ENCODE data around the gene SH2D2A. TPM values are rescaled to one million over a fixed set of nuclear protein-coding genes. Genes with fewer than 3 reads are reported as not detected.
A peak's percentile ranks its signal among the peaks of the same experiment; 100 is the strongest.

The SH2D2A gene
- total and polyA plus RNA-seq, 2 donors (not counting 3 experiments of a cell fraction or from before 2014, with no cell fraction given), result 0.92 to 1.1 TPM

DNA sequence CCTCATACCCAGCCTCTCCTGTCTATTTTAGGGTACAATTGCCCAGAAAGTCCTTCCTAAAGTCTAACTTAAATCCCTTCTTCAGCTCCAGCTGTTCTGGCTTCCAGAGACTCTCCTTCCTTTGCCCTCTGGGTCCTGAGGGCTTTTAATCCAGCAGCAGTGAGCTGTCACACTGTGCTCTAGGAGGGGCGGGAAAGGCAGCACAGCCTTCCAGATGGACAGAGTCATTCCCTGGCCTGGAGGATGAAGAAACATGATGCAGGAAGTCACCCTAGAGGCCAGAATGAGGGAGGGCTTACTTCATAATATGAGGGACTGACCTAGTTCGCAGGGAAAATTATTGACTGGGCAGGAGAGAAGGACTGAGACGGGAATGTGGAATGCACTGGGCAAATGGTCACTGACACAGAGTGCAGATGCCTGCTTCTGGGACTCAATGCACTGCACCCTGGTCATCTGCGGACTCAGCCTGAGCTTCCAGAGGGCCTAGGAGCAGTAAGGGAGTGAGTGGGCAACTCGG lies 1.3 kb downstream of the SH2D2A start:
- no TSS peak for BruUV-seq (replicated peaks)
- Histone ChIP-seq H3K9me1 (replicated peaks; ENCODE audit: control insufficient read depth, extremely low read depth, insufficient read depth, low read length) (no peaks in the 10 kb centered on the region), H3K27ac (ENCODE audit: insufficient read depth, low read depth, low read length) (peak overlapping the region; percentile 51), H3K9me3 (replicated peaks; ENCODE audit: control insufficient read depth, insufficient read depth, low read length) (no peaks in the 10 kb centered on the region), H3K4me1 (ENCODE audit: control insufficient read depth, extremely low read depth, insufficient read depth, low read length) (peaks cover 33% of the 10 kb centered on the region), H3K27me3 (ENCODE audit: control insufficient read depth in 2 of 2, insufficient read depth in 2 of 2, low read length in 2 of 2) (no peaks in the 10 kb centered on the region), H2AFZ (ENCODE audit: low read depth, low read length) (no peak overlapping the region), H3K9ac (replicated peaks; ENCODE audit: extremely low read depth, insufficient read depth, low read length) (no peak overlapping the region), H3K36me3 (ENCODE audit: control insufficient read depth in 2 of 2, extremely low read depth in 1 of 2, insufficient read depth in 2 of 2, low read length in 2 of 2) (no peaks in the 10 kb centered on the region), H3K4me2 (ENCODE audit: insufficient read depth, low read length) (no peak overlapping the region), H3K4me3 (replicated peaks in 1 of 3; ENCODE audit: insufficient read depth in 1 of 3, low read depth in 1 of 3, low read length in 3 of 3) (no peak overlapping the region), H4K20me1 (replicated peaks; ENCODE audit: control insufficient read depth, extremely low read depth, insufficient read depth, low read length) (no peaks in the 10 kb centered on the region), H3K79me2 (ENCODE audit: control insufficient read depth, insufficient read depth, low read length) (no peaks in the 10 kb centered on the region)
- TF ChIP-seq MYC (IDR thresholded peaks at IDR 0.05; ENCODE audit: low read depth, low read length), result no peak
- no peak for TF ChIP-seq FOS (IDR thresholded peaks at IDR 0.05; ENCODE audit: borderline replicate concordance, insufficient read depth, low read length)
- ChIA-PET CTCF (interaction anchor here (0.7 to 5.0 kb wide), 9 partner anchors 9 to 126 kb away, joined by 3 to 67 read pairs (median 6); partner anchors contain the start of genes INSRR and NTRK1), POLR2A (no interaction called here)
- DNase-seq (ENCODE audit: low read depth, low spot score) (peak; percentile 34), FAIRE-seq (peak; percentile 86)
- intact Hi-C loops (cut with micrococcal nuclease), result loop anchor here (1.0 kb wide), 1 partner anchor 45 kb away; the partner anchor contains the start of gene NTRK1
- dilution Hi-C loops (cut with MboI; ENCODE audit: extremely low pct_ligation_motif_present, low sequenced_read_pairs), result no loop called here

DNA sequence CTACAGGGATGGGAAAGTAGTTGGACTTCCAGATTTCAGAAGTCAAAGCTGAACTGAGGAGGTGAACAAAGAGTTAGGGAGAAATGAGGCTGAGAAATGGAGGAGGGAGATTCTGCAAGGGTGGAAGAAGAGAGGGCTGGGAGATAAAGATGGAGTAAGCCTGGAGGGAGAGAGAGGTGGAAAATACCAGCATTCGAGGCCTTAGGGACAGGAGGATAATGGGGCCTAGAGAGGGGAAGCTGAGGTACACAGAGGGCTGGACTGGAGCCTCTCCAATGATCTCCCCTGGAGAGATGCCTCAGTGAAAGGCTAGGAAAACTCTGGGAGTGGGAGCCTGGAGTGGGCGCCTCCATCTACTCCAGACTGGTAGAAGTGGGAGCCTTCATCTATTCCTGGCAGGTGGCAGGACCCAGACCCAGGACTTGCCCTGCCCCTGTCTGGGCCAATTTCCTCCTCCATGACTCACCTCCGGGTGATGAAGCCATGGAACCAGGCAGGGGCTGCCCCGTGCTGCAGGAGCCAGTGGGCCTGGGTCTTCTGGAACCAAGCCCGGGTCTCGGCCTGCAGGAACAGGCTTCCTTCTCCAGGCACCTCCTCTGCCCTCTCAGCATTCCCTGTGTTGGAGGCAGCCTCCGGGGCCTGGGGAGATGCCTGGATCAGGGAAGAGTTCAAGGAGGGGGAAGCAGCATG lies 1.9 kb downstream of the SH2D2A start:
- H3K4me2 ChIP-seq (ENCODE audit: insufficient read depth, low read length), result no peak overlapping the region
- peak; percentile 26 for DNase-seq (ENCODE audit: low read depth, low spot score)

More for the DNA sequence above, 1.9 kb downstream of the SH2D2A start:
- Histone ChIP-seq H3K9me3 (replicated peaks; ENCODE audit: control insufficient read depth, insufficient read depth, low read length) (no peaks in the 10 kb centered on the region), H3K36me3 (ENCODE audit: control insufficient read depth in 2 of 2, extremely low read depth in 1 of 2, insufficient read depth in 2 of 2, low read length in 2 of 2) (no peaks in the 10 kb centered on the region), H3K27me3 (ENCODE audit: control insufficient read depth in 2 of 2, insufficient read depth in 2 of 2, low read length in 2 of 2) (no peaks in the 10 kb centered on the region), H3K4me1 (ENCODE audit: control insufficient read depth, extremely low read depth, insufficient read depth, low read length) (peaks cover 33% of the 10 kb centered on the region), H3K27ac (ENCODE audit: insufficient read depth, low read depth, low read length) (peak overlapping the region; percentile 51), H3K9me1 (replicated peaks; ENCODE audit: control insufficient read depth, extremely low read depth, insufficient read depth, low read length) (no peaks in the 10 kb centered on the region), H4K20me1 (replicated peaks; ENCODE audit: control insufficient read depth, extremely low read depth, insufficient read depth, low read length) (no peaks in the 10 kb centered on the region), H3K4me3 (replicated peaks in 1 of 3; ENCODE audit: insufficient read depth in 1 of 3, low read depth in 1 of 3, low read length in 3 of 3) (no peak overlapping the region), H2AFZ (ENCODE audit: low read depth, low read length) (peak overlapping the region; percentile 78), H3K79me2 (ENCODE audit: control insufficient read depth, insufficient read depth, low read length) (no peaks in the 10 kb centered on the region), H3K9ac (replicated peaks; ENCODE audit: extremely low read depth, insufficient read depth, low read length) (no peak overlapping the region)
- intact Hi-C loops (cut with micrococcal nuclease) (loop anchor here (1.0 kb wide), 1 partner anchor 46 kb away; the partner anchor contains the start of gene NTRK1), dilution Hi-C loops (cut with MboI; ENCODE audit: extremely low pct_ligation_motif_present, low sequenced_read_pairs) (no loop called here)
- FAIRE-seq, result no peak
- POLR2A ChIA-PET, result no interaction called here
- CTCF ChIA-PET, result interaction anchor here (0.7 to 5.0 kb wide), 23 partner anchors 7 to 125 kb away, joined by 3 to 67 read pairs (median 5); partner anchors contain the start of genes INSRR, METTL25B and NTRK1
- TF ChIP-seq JUN (IDR thresholded peaks at IDR 0.05; ENCODE audit: borderline replicate concordance, insufficient read depth, insufficient read length, low read depth), result no peak
- TF ChIP-seq POLR2A (IDR thresholded peaks at IDR 0.05; ENCODE audit: low read depth, low read length), result peak; percentile 39
- peak; percentile 29 for TF ChIP-seq POLR2AphosphoS5 (IDR thresholded peaks at IDR 0.05; ENCODE audit: insufficient read depth, low read depth, low read length)
- TF ChIP-seq, protein P1, sequence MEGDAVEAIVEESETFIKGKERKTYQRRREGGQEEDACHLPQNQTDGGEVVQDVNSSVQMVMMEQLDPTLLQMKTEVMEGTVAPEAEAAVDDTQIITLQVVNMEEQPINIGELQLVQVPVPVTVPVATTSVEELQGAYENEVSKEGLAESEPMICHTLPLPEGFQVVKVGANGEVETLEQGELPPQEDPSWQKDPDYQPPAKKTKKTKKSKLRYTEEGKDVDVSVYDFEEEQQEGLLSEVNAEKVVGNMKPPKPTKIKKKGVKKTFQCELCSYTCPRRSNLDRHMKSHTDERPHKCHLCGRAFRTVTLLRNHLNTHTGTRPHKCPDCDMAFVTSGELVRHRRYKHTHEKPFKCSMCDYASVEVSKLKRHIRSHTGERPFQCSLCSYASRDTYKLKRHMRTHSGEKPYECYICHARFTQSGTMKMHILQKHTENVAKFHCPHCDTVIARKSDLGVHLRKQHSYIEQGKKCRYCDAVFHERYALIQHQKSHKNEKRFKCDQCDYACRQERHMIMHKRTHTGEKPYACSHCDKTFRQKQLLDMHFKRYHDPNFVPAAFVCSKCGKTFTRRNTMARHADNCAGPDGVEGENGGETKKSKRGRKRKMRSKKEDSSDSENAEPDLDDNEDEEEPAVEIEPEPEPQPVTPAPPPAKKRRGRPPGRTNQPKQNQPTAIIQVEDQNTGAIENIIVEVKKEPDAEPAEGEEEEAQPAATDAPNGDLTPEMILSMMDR (IDR thresholded peaks at IDR 0.05; ENCODE audit: extremely low read depth in 1 of 2, insufficient read depth in 1 of 2, low read depth in 1 of 2, low read length in 2 of 2), result no peak
- BruUV-seq (replicated peaks), result TSS peak; percentile 14

All from endothelial cell of umbilical vein (primary cell).